NCI-H2227 treated with DMSO at 0.1 percent for 48 hours (cell line): ENCODE measurements around the gene PAF1.
"Not testable (repeated sequence)": the region's sequence is repeated elsewhere in the genome, so short reads cannot be mapped to it uniquely, and the experiment has no call there.

Experiments
- DNase-seq: peaks from one replicate; lab custom pipeline; 2025; lab: John Stamatoyannopoulos, UW

Gene PAF1

DNA sequence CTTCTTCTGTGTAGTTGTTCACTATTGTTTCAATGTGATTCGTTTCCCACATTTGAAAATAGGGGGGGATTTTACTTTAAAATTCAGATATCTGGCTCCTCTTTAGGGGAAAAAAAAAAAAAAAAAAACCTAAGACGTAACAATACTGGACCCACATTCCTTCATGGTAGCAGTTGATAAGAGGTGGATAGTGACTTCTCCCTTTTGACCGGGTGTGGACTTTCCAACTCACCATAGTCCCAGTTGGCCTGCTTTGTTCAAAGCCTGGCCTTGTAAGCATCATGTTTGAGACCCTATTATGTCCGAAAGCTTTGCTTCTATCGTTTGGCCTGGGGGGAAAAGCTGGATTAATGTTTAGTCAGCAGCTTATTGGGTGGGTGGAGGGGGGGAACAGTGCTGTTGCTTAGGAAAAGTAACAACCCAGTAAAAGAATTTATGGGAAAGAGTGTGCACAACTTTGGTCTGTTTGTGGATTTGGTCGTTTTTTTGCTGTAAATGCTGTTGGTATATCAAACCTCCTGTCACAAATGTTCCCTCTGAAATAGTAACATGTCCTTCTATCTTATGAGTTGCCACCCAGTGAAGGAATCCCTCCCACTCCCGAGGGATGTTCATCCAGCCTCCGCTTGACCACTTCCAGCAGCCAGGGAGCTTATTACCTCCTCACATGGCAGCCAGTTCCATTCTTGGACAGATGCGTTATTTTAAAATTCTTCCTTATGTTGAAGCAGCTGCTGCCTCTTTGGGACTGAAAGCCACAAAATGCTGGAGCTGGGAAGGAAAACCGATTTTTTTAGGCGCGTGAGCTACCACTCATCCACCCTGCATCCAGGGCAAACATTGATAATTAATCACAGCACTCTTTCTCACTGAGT is 38.3 kb downstream of the PAF1 start:
- no peak for DNase-seq

DNA sequence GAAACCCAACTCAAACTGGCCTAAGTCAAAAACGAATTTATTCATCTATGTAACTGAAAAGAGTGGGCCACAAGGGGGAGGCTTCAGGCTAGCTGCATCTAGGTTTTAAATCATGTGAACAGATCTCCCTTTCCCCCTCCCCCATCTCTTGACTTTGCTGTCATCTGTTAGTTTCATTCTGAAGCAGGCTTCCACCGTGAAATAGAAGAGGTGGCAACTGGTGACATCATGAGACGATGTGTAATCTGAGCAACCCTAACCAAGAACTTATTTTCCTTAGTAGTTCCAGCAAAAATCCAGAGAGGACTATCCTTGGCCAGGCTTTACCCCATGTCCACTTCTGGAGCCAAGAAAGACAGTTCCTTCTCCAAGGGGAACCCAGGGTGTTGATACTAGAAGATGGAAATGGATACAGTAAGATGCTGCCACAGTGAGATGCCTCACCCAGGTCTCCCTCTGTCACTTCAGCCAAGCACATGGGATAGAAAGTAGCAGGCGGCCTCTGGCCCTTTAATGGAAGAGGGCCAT is 39.3 kb downstream of the PAF1 start:
- no peak for DNase-seq

DNA sequence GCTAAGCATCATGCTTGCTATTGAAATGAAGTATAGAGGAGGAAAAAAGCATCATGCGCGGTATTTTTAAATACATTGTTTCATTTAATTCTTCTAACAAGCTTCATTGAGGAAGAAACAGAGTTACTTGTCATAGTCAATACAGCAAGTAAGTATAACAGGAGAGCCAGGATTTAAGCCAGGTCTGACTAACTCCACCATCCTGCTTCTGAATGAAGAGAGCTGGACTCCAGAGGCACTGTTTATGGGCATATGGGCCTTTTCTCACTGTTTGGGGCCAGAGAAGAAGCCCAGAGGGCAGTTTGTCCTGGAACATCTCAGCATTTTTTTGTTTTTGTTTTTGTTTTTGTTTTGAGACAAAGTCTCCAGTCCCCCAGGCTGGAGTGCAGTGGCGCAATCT is 40.8 kb downstream of the PAF1 start:
- DNase-seq, result no peak

DNA sequence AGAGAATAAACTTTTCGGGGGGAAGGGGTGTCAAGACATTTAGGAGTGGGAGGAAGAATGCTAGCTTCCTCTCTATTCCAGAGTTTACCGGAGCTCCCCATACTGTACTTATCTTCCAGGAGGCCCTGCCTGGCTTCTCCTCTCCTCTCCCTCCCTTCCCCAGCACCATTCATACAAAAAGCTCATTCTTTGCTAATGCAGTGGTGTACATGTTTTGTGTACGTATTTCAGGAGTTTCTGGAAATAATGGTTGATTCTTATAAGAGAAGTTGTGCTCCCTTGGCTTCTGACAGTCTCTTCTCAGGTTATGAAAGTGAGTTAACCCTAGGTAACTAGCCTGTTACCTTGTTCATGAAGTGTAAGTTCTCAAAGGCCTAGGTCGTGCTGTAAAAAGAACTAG is 41.6 kb downstream of the PAF1 start:
- no peak for DNase-seq

DNA sequence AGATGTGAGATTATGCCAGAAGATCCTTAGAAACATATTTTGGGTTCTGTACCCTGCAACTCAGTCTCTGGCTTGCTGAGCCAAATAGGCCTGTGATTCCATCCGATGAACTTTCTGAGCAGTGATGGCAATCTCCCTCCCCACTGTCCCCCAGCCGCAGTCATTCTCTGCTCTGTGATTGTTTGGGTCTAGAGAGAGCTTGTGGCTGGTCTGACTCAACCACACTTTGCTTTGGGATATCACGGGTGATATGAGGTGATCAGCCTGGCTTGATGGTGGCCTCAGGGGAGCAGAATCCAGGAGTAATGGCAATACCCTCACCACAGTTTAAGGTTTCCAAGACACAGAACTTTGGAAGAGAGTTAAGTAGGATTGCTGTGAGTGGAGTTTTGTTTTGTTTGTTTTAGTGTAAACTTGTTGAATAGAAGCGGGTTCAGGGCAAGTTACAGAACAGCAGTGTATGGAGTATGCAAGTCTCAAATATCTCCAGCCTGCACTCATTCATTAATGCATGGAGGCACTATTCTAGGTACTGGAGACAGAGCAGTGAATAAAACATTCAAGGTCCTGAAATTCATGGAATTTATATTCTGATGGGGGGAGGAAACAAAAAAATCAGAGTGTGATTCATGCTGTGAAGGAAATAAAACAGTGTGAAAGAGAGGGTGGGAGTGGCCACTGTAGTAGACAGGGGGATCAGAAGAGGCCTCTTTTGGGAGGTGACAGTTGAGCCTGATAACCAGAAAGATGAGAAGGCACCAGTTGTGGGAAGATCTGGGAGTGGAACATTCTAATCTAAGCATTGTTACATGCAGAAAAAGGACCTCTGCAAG is 43.4 kb downstream of the PAF1 start:
- DNase-seq, result no peak

DNA sequence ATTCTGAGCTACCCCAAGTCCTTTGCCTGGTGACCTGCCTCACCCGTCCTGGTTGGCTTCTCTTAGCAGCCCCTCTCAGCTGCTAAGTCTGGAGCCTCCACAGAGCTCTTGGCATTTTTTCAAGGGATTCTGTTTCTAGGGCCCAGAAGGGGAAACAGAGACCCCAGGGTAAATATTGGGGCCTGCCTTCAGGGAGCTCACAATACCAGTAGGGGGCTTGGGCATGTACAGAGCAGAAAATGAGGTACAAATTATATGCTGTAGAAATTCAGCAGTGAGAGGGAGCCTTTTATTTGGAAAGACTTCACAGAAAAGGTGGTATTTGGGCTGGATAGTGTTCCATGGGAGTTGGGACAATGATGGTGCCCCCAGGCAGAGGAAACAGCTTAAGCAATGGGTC is 45.0 kb downstream of the PAF1 start:
- no peak for DNase-seq

DNA sequence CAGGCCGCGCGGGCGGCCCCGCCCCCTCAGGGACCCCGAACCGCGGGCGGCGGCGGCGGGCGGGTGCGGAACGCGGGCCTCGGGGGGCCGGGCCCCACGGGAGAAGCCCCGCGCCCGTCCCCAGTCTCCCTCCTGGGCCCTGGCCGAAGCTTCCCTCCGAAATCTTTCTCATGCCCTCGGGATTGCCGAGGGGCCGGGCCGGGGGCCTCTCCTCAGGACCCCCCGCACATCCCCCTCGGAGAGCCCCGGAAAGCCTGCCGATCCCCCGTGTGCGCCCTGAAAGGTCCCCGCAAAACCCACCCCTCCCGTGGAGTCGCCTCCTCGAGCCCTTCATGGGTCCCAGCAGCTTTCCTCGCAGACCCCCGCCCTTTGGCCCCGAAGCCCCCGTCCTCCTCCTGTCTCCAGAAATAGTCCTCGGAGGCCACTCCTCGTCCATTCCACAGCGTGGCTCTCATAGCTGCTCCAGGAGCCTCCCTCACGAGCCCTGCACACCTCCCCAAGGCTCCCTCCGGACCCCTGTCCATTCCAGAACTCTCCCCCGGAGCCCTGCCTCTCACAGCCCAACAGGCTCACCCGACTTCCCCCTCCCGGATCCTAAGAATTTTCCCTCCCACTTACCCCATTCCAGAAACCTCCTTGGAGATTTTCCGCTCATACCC is 48.1 kb downstream of the PAF1 start:
- DNase-seq, result no peak

DNA sequence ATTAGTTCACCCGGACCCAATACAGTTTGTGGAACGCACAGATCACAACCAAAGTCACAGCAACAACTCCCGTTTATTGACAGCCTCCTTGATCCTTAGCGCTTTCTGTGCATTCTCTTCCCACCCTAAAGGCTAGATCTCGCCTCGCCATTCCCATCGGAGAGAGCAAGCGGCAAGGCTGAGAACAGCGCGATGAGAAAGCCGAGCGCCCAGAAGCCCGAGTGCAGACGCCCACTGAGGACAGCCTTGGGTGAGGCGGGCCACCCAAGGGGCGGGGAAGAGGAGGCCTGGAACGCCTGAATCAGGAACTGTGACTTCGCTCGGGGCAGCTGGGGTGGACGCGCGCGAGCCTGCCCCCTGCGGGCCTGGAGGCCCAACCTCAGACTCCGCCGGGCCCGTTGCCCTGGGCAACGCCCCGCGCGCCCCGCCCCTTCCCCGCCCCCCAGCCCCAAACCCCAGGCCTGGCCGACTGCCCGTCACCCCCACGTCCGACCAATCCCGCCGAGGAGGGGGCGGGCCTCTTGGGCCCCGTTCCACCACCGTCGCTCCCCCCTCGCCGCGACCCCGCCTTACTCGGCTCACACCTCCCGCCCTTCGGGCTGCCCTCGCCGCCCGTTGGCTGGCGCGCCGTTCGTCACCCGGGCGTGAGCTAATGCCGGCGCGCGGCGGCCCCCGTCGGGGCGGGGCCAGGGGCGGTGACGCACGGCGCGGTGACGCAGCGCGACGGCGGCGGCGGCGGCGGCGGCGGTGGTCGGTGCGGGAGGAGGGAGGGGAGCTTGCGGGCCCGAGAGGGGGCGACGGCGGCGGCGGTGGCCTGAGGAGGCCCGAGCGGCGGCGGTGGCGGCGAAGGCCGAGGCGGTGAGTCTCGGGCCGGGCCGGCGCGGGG is 48.9 kb downstream of the PAF1 start, which contains the start of gene SAMD4B:
Gene SAMD4B, plus strand, starts transcription at position 703 of the 886 bp plus-strand sequence. CDS start 14,473 bp downstream, outside the sequence.
- peak; percentile 100 for DNase-seq

DNA sequence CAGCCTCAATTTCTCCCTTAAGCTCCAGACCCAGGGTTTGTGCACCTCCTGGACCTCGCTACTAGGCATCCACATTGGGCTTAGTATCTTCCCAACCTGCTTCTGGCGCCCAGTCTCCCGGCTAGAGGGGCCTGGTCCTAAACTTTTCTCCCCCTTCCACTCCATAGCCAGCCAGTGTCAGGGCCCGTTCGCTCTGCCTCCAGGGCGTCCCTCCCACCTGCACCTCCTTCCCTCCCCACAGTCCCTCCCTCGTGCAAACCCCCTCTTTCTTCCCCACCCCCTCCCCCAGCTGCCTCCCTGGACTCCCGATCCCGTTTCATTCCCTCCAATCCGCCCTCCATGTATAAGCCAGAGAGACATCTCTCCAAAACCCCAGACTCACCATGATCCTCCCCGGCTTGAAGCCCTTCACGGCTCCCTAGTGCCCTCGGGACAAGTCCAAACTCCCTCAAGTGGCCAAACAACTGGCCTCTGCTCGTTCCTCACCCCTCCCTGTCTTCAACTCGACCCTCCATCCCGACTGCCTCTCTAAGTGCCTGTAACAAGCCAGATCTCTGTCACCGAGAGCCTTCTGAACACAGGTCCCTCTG is 49.7 kb downstream of the PAF1 start:
- DNase-seq, result no peak

DNA sequence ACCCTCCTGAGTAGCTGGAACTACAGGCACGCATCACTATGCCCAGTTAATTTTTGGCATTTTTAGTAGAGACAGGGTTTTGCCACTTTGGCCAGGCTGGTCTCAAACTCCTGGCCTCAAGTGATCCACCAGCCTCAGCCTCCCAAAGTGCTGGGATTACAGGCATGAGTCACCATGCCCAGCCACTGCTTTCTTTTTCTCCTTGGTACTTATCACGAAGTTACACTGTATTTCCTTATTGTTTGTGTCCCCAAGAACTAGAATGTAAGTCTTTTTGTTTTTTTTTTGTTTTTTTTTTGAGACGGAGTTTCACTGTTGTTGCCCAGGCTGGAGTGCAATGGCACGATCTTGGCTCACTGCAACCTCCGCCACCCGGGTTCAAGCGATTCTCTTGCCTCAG is 50.8 kb downstream of the PAF1 start:
- DNase-seq, result not testable (repeated sequence)

DNA sequence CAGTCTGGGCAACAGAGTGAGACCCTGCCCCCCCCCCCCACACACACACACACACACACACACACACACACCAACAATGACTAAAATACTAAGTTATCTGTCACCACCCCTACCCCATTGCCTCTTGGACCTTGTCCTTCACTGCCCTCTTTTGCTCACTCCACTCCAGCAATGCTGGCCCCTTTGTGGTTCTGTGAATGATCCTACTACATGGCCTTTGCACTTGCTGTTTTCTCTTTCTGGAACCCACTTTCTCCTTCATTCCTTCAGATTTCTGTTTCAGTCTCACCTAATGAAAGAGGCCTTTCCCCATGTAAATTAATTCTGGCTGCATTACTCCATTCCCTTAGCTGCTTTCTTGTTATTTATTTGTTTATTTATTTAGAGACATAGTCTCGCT is 51.2 kb downstream of the PAF1 start:
- DNase-seq, result no peak

DNA sequence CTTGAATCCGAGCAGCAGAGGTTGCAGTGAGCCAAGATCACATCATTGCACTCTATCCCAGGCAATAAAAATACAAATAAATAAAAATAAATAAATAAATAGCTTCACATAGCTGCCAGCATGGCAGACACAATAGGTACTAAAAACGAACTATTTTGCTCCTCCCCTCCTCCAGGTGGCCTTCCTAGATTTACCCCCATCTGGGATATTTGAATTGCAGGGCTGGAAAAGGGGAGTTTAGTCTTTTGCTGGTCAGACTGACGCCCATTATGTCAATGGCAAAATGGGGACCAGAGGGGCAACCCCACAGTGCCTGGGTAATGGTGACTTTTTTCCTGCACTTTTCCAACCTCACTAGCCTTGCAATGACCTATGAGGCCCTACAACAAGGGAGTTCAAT is 54.4 kb downstream of the PAF1 start:
- no peak for DNase-seq
